GM12878 (cell line): ENCODE results near the gene RETREG2. TPM values are rescaled to one million over a fixed set of nuclear protein-coding genes. Genes with fewer than 3 reads are reported as not detected.

Experiments used
- ATAC-seq: fragments of 200-7000 bp; cut with Tn5 transposase; 3 replicates; pipeline ENCODE4 v1.9.1; 2020; ENCODE audit warnings: mild to moderate bottlenecking, moderate library complexity
- BruUV-seq: library from RNA; stranded (reverse); fragments of 400-500 nt; replicated peaks from 2 replicates; lab custom pipeline; 2021; lab: Mats Ljungman, UMichigan
- CTCF ChIA-PET: fragments of 300-600 bp; sonication (Branson Sonifier 250); formaldehyde crosslinking; extraction: SDS; loops from one replicate; lab custom pipeline; 2021; ENCODE audit warnings: inconsistent platforms; lab: Yijun Ruan, JAX
- POLR2A ChIA-PET: fragments of 350-600 bp; formaldehyde crosslinking; extraction: SDS; loops from one replicate; lab custom pipeline; 2021; ENCODE audit warnings: inconsistent platforms; lab: Charles Lee
- RAD21 ChIA-PET: fragments of 300-600 bp; sonication (Branson Sonifier 250); formaldehyde crosslinking; loops from one replicate; lab custom pipeline; 2023; ENCODE audit warnings: antibody characterized with exemption; ENCODE audit not compliant: unreplicated experiment; lab: Charles Lee
- SMC1A ChIA-PET: fragments of 300-600 bp; sonication (Branson Sonifier 250); formaldehyde crosslinking; loops from one replicate; lab custom pipeline; 2023; ENCODE audit not compliant: unreplicated experiment, uncharacterized antibody; lab: Charles Lee
- DNase-seq: peaks from one replicate; pipeline ENCODE4 v3.0.0-alpha.2; 2011; ENCODE audit warnings: low read depth, low spot score
- FAIRE-seq: peaks from 3 replicates; lab custom pipeline; 2011; peaks lifted over from hg19 to GRCh38; lab: Jason Lieb, UNC
- H2AFZ ChIP-seq: 2 replicates; pipeline ENCODE4 v1.6.0; 2011; ENCODE audit warnings: low read depth, low read length, control low read depth; ENCODE audit not compliant: control insufficient read depth
- H3K27ac ChIP-seq: 2 replicates; pipeline ENCODE4 v1.5.1; 2011; ENCODE audit warnings: control low read depth; ENCODE audit not compliant: control insufficient read depth, insufficient read depth
- H3K27me3 ChIP-seq, 2 experiments: replicated peaks in 1 of 2; 2 replicates each; pipeline versions ENCODE4 v1.6.0 to v1.6.1; 2011; ENCODE audit warnings: low read length in 1 of 2; ENCODE audit not compliant: control insufficient read depth in 2 of 2, insufficient read depth in 2 of 2
- H3K36me3 ChIP-seq, 2 experiments: 2 replicates each; pipeline ENCODE4 v1.5.1; 2011; ENCODE audit warnings: low read length in 1 of 2; ENCODE audit not compliant: control insufficient read depth in 2 of 2, insufficient read depth in 2 of 2
- H3K4me1 ChIP-seq: 2 replicates; pipeline ENCODE4 v1.6.1; 2011; ENCODE audit warnings: mild to moderate bottlenecking, low read length, moderate library complexity, mixed read lengths; ENCODE audit not compliant: control insufficient read depth, insufficient read depth
- H3K4me2 ChIP-seq: 2 replicates; pipeline ENCODE4 v1.6.0; 2011; ENCODE audit warnings: control low read depth; ENCODE audit not compliant: control insufficient read depth, insufficient read depth
- H3K4me3 ChIP-seq: fragments of 200-600 bp; sonication (generic); 2 replicates; pipeline ENCODE4 v1.5.1; 2016
- H3K79me2 ChIP-seq: 2 replicates; pipeline ENCODE4 v1.6.0; 2011; ENCODE audit warnings: low read length; ENCODE audit not compliant: control insufficient read depth, insufficient read depth
- H3K9ac ChIP-seq: 2 replicates; pipeline ENCODE4 v1.8.0; 2011; ENCODE audit warnings: low read length, control low read depth, mixed read lengths; ENCODE audit not compliant: control insufficient read depth, insufficient read depth
- H3K9me3 ChIP-seq: replicated peaks from 3 replicates; pipeline ENCODE4 v1.5.1; 2011; ENCODE audit warnings: mild to moderate bottlenecking, low read length; ENCODE audit not compliant: control insufficient read depth, insufficient read depth
- H4K20me1 ChIP-seq: 2 replicates; pipeline ENCODE4 v1.6.0; 2011; ENCODE audit not compliant: control insufficient read depth, insufficient read depth
- ASH2L ChIP-seq: fragments of 300-600, 200-600 bp; sonication (generic); IDR thresholded peaks from 2 replicates; pipeline ENCODE4 v1.6.1; 2017; ENCODE audit warnings: low read depth, mild to moderate bottlenecking, borderline replicate concordance
- BRCA1 ChIP-seq: IDR thresholded peaks from 2 replicates; pipeline ENCODE4 v1.6.1; 2011; ENCODE audit warnings: low read depth, low read length, improper control_type of control experiment
- CBFB ChIP-seq: IDR thresholded peaks from 2 replicates; pipeline ENCODE4 v1.6.1; 2016; ENCODE audit warnings: antibody characterized with exemption, low read depth
- CREB1 ChIP-seq: IDR thresholded peaks from 2 replicates; pipeline ENCODE4 v1.6.1; 2012; ENCODE audit warnings: low read depth, mild to moderate bottlenecking, inconsistent platforms
- CTCF ChIP-seq, 3 experiments: IDR thresholded peaks in 2 of 3; conservative IDR thresholded peaks in 1 of 3; 2 replicates each; pipeline ENCODE4 v1.5.1; 2011; ENCODE audit warnings: low read depth in 3 of 3, low read length in 3 of 3, mild to moderate bottlenecking in 3 of 3, control low read depth in 2 of 3, moderate library complexity in 2 of 3, inconsistent platforms in 1 of 3, mixed read lengths in 1 of 3; ENCODE audit not compliant: control insufficient read depth in 2 of 3, insufficient read depth in 1 of 3; ENCODE audit errors: extremely low read depth in 1 of 3
- EED ChIP-seq: sonication (generic); IDR thresholded peaks from 2 replicates; pipeline ENCODE4 v1.6.1; 2016; ENCODE audit warnings: antibody characterized with exemption, low read depth
- NR2C1 ChIP-seq: fragments of 450-650 bp; IDR thresholded peaks from 2 replicates; pipeline ENCODE4 v1.6.1; 2017; ENCODE audit warnings: antibody characterized with exemption, mild to moderate bottlenecking, moderate library complexity
- NR2F1 ChIP-seq: fragments of 450-650 bp; conservative IDR thresholded peaks from 2 replicates; pipeline ENCODE4 v1.6.1; 2017; ENCODE audit warnings: mild to moderate bottlenecking
- SPI1 ChIP-seq: IDR thresholded peaks from 2 replicates; pipeline ENCODE4 v1.6.1; 2011; ENCODE audit warnings: low read depth, mild to moderate bottlenecking, low read length, moderate library complexity, borderline replicate concordance; ENCODE audit not compliant: insufficient read depth
- SREBF1 ChIP-seq: IDR thresholded peaks from 2 replicates; pipeline ENCODE4 v1.6.1; 2012; ENCODE audit warnings: mild to moderate bottlenecking, low read length
- SUZ12 ChIP-seq: fragments of 200-600 bp; sonication (generic); IDR thresholded peaks from one replicate; pipeline ENCODE4 v1.6.1; 2018; ENCODE audit warnings: antibody characterized with exemption, mild to moderate bottlenecking; ENCODE audit not compliant: unreplicated experiment
- USF1 ChIP-seq: IDR thresholded peaks from 2 replicates; pipeline ENCODE4 v1.6.1; 2011; ENCODE audit warnings: borderline replicate concordance, low read depth, mild to moderate bottlenecking, moderate library complexity, mixed read lengths, low read length; ENCODE audit not compliant: insufficient read depth; ENCODE audit errors: extremely low read length
- ZNF274 ChIP-seq: IDR thresholded peaks from one replicate; pipeline ENCODE4 v1.8.0; 2011; ENCODE audit not compliant: insufficient read length, insufficient read depth
- ZNF622 ChIP-seq: fragments of 450-650 bp; IDR thresholded peaks from 2 replicates; pipeline ENCODE4 v1.6.1; 2017; ENCODE audit warnings: mild to moderate bottlenecking, inconsistent platforms
- WGBS: methylation state at CpG from one replicate; pipeline ENCODE4 v1.1.6; 2016; ENCODE audit warnings: low lambda C conversion rate; ENCODE audit not compliant: insufficient replicate concordance, insufficient coverage; ENCODE audit errors: missing lambda C conversion rate; 5-methylcytosine and 5-hydroxymethylcytosine counted together
- in situ Hi-C: fragments of 300-500 bp; cut with MboI; formaldehyde crosslinking; loops from 9 replicates; pipeline ENCODE4 v1.14.3; 2018; ENCODE audit warnings: mixed read lengths
- intact Hi-C: fragments of 100-400 bp; cut with micrococcal nuclease; formaldehyde crosslinking; loops from one replicate; pipeline ENCODE4 v1.14.2; 2022; ENCODE audit not compliant: unreplicated experiment
- polyA plus RNA-seq, 11 experiments: library from polyadenylated mRNA; depleted of rRNA in 4 of 11; unstranded in 6 of 11; stranded (reverse) in 5 of 11; fragments of >200 nt; fragmentation: Nextera tagmentation in 4 of 11; fragmentation: Illumina TruSeq in 1 of 11; extraction: Ambion mirVana in 4 of 11; extraction: Trizol in 1 of 11; gene quantifications; 1 replicate in 1 of 11; 2 replicates in 10 of 11; pipeline versions ENCODE4 v1.2.1 to v1.2.3, GENCODE V29; 2011 to 2016; ENCODE audit warnings: inconsistent platforms in 2 of 11, missing spikeins in 2 of 11, low read depth in 1 of 11
- total RNA-seq, 4 experiments: library from RNA; depleted of rRNA in 3 of 4; stranded (reverse); fragments of >200 nt in 3 of 4; fragmentation: Illumina TruSeq in 1 of 4; extraction: Trizol in 1 of 4; gene quantifications; 2 replicates each; pipeline versions ENCODE4 v1.2.1 to v1.2.3, GENCODE V29; 2013 to 2021
- TF ChIP-seq, protein P1 (sequence below): fragments of 450-650 bp; IDR thresholded peaks from 2 replicates; pipeline ENCODE4 v1.6.1; 2016; ENCODE audit warnings: mild to moderate bottlenecking

RETREG2 gene
- total and polyA plus RNA-seq, 10 of the 15 experiments (the other 5 are each of a cell fraction or from before 2014, with no cell fraction given) = 10.1 to 72.0 (median 28.3) TPM

DNA sequence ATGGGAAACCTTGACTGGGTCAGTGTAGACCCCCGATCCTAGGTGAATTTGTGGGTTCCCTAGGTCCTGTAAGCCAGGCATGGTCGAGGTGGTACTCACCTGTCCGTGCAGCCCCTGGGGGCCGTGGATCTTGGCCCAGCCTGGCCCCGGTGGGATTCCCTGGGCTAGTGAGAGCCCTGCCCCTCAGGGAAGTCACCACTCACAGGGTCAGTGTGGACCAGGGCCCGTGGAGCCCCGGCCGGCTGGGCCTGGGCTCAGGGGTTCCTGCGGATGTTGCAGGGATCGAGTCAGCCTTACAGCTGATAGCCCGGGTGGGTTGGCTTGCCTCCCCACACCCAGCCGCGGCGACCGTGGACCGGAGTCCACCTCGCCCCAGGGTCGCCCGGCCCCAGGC is 50.8 kb downstream of the RETREG2 start:
- Histone ChIP-seq H3K27ac (peak overlapping the region; percentile 87), H4K20me1 (no peaks in the 10 kb centered on the region), H3K4me1 (peaks cover 15% of the 10 kb centered on the region), H3K36me3 (peaks cover 6 to 27% of the 10 kb centered on the region in 2 experiments), H3K27me3 (no peaks in the 10 kb centered on the region), H3K9me3 (no peaks in the 10 kb centered on the region), H3K4me2 (peak overlapping the region; percentile 38), H3K9ac (peak overlapping the region; percentile 92), H3K4me3 (peak overlapping the region; percentile 97), H3K79me2 (peaks cover 44% of the 10 kb centered on the region), H2AFZ (peak overlapping the region; percentile 98)
- in situ Hi-C loops = no loop called here
- peak; percentile 32; the same call in 2 of the 3 replicates for ATAC-seq
- no peak for FAIRE-seq
- intact Hi-C loops = loop anchor here (1.0 to 2.0 kb wide), 2 partner anchors 24 to 50 kb away; partner anchors contain the start of genes DNAJB2, TUBA4A and TUBA4B
- ChIA-PET SMC1A (interaction anchor here (2.2 to 2.7 kb wide), 4 partner anchors 10 to 22 kb away, joined by 8 to 22 read pairs (median 10); partner anchors contain the start of genes ABCB6, GLB1L, STK16 and TUBA4B), POLR2A (interaction anchor here (0.6 to 3.5 kb wide), 14 partner anchors 8 to 343 kb away, joined by 3 to 45 read pairs (median 6); partner anchors contain the start of genes ABCB6, CNPPD1, DNAJB2 and DNPEP), RAD21 (interaction anchor here (0.5 to 2.6 kb wide), 12 partner anchors 11 to 71 kb away, joined by 3 to 14 read pairs (median 4); partner anchors contain the start of genes ABCB6, GLB1L, STK16 and TUBA4A), CTCF (interaction anchor here (0.7 to 2.8 kb wide), 9 partner anchors 9 to 899 kb away, joined by 3 to 16 read pairs (median 6); partner anchors contain the start of gene ZFAND2B)
- no TSS peak for BruUV-seq
- no peak for DNase-seq
- under 1% methylated on average over 19 of the region's 19 CpGs for WGBS
- TF ChIP-seq, protein P1, sequence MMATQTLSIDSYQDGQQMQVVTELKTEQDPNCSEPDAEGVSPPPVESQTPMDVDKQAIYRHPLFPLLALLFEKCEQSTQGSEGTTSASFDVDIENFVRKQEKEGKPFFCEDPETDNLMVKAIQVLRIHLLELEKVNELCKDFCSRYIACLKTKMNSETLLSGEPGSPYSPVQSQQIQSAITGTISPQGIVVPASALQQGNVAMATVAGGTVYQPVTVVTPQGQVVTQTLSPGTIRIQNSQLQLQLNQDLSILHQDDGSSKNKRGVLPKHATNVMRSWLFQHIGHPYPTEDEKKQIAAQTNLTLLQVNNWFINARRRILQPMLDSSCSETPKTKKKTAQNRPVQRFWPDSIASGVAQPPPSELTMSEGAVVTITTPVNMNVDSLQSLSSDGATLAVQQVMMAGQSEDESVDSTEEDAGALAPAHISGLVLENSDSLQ = no peak
- TF ChIP-seq USF1 = no peak
- 0 out of 2 replicates have a peak, but pooled peaks have one; percentile 16 for TF ChIP-seq ASH2L
- TF ChIP-seq ZNF274 = no peak
- no peak for TF ChIP-seq ZNF622
- no peak for TF ChIP-seq CBFB
- no peak for TF ChIP-seq CREB1
- no peak for TF ChIP-seq SPI1
- TF ChIP-seq SREBF1 = no peak
- TF ChIP-seq BRCA1 = no peak
- TF ChIP-seq CTCF (IDR thresholded peaks at IDR 0.05 in 2 of 3, conservative IDR thresholded peaks at IDR 0.05 in 1 of 3; ENCODE audit: control insufficient read depth in 2 of 3, extremely low read depth in 1 of 3, insufficient read depth in 1 of 3, low read depth in 3 of 3, low read length in 3 of 3) = no peak
- peak; percentile 50; the same call in 1 of the 2 replicates for TF ChIP-seq NR2F1
- TF ChIP-seq NR2C1 = no peak
- TF ChIP-seq SUZ12 = no peak
- TF ChIP-seq EED = no peak
